ENCODE data around the gene SPOCK1.

The SPOCK1 gene

GRCh38 chr5:137439645-137440044 is 59.5 kb downstream of the SPOCK1 start:
- DNase-seq = no peak

GRCh38 chr5:137438932-137439331 is 60.2 kb downstream of the SPOCK1 start:
- no peak for DNase-seq

GRCh38 chr5:137437774-137438173 is 61.4 kb downstream of the SPOCK1 start:
- DNase-seq = no peak

GRCh38 chr5:137433539-137433938 is 65.6 kb downstream of the SPOCK1 start:
- DNase-seq = no peak

GRCh38 chr5:137432376-137432775 is 66.8 kb downstream of the SPOCK1 start:
- DNase-seq = no peak

- DNase-seq = no peak
These were observed 68.1 kb downstream of the SPOCK1 start for GRCh38 chr5:137431051-137431450.

- no peak for DNase-seq
These were observed 83.9 kb downstream of the SPOCK1 start for GRCh38 chr5:137415231-137415681.

- DNase-seq = no peak
These were observed 84.9 kb downstream of the SPOCK1 start for GRCh38 chr5:137414112-137414755.

- DNase-seq = no peak
These were observed 87.0 kb downstream of the SPOCK1 start for GRCh38 chr5:137412136-137412535.

- DNase-seq = no peak
These were observed 88.7 kb downstream of the SPOCK1 start for GRCh38 chr5:137410234-137411010.

GRCh38 chr5:137409736-137410135 is 89.4 kb downstream of the SPOCK1 start:
- no peak for DNase-seq

- no peak for DNase-seq
These were observed 92.0 kb downstream of the SPOCK1 start for GRCh38 chr5:137407090-137407489.

- DNase-seq = no peak
These were observed 93.7 kb downstream of the SPOCK1 start for GRCh38 chr5:137405393-137405792.

GRCh38 chr5:137403869-137404268 is 95.3 kb downstream of the SPOCK1 start:
- DNase-seq = no peak

GRCh38 chr5:137402436-137403187 is 96.5 kb downstream of the SPOCK1 start:
- DNase-seq = no peak

- no peak for DNase-seq
These were observed 97.2 kb downstream of the SPOCK1 start for GRCh38 chr5:137401946-137402345.

GRCh38 chr5:137400571-137400970 is 98.6 kb downstream of the SPOCK1 start:
- no peak for DNase-seq

- no peak for DNase-seq
These were observed 99.2 kb downstream of the SPOCK1 start for GRCh38 chr5:137399911-137400310.

- DNase-seq = no peak
These were observed 100.4 kb downstream of the SPOCK1 start for GRCh38 chr5:137398751-137399150.

GRCh38 chr5:137398154-137398553 is 101.0 kb downstream of the SPOCK1 start:
- DNase-seq = no peak

- no peak for DNase-seq
These were observed 103.9 kb downstream of the SPOCK1 start for GRCh38 chr5:137395011-137395755.

- DNase-seq = no peak
These were observed 104.7 kb downstream of the SPOCK1 start for GRCh38 chr5:137394380-137394779.

All from CD4-positive, alpha-beta T cell treated with Interleukin-10 for 1 hour (primary cell).